Measurements from ENCODE around the gene NTM.

NTM gene

GRCh38 chr11:131932584-131933325, 562.3 kb downstream of the NTM start:
- DNase-seq, result no peak

- no peak for DNase-seq
Measured at GRCh38 chr11:131934006-131934405, 563.6 kb downstream of the NTM start.

GRCh38 chr11:131938351-131938751, 567.9 kb downstream of the NTM start:
- DNase-seq, result no peak

GRCh38 chr11:131940126-131940525, 569.7 kb downstream of the NTM start:
- no peak for DNase-seq

- DNase-seq, result no peak
Measured at GRCh38 chr11:131942878-131943277, 572.5 kb downstream of the NTM start.

- no peak for DNase-seq
Measured at GRCh38 chr11:131943295-131943694, 572.9 kb downstream of the NTM start.

GRCh38 chr11:131944736-131945135, 574.3 kb downstream of the NTM start:
- peak; percentile 87 for DNase-seq

- no peak for DNase-seq
Measured at GRCh38 chr11:131945706-131946105, 575.3 kb downstream of the NTM start.

- no peak for DNase-seq
Measured at GRCh38 chr11:131947511-131947910, 577.1 kb downstream of the NTM start.

- DNase-seq, result no peak
Measured at GRCh38 chr11:131951121-131951520, 580.7 kb downstream of the NTM start.

GRCh38 chr11:131954146-131954545, 583.7 kb downstream of the NTM start:
- no peak for DNase-seq

- DNase-seq, result no peak
Measured at GRCh38 chr11:131955904-131956303, 585.5 kb downstream of the NTM start.

GRCh38 chr11:131957201-131957600, 586.8 kb downstream of the NTM start:
- no peak for DNase-seq

- no peak for DNase-seq
Measured at GRCh38 chr11:131957875-131958274, 587.5 kb downstream of the NTM start.

GRCh38 chr11:131962818-131963217, 592.4 kb downstream of the NTM start:
- no peak for DNase-seq

- peak; percentile 56 for DNase-seq
Measured at GRCh38 chr11:131964698-131965483, 594.5 kb downstream of the NTM start.

- no peak for DNase-seq
Measured at GRCh38 chr11:131965504-131965903, 595.1 kb downstream of the NTM start.

GRCh38 chr11:131966667-131967066, 596.3 kb downstream of the NTM start:
- no peak for DNase-seq

- no peak for DNase-seq
Measured at GRCh38 chr11:131969261-131969660, 598.8 kb downstream of the NTM start.

- DNase-seq, result no peak
Measured at GRCh38 chr11:131973061-131973460, 602.6 kb downstream of the NTM start.

- no peak for DNase-seq
Measured at GRCh38 chr11:131975619-131976018, 605.2 kb downstream of the NTM start.

- no peak for DNase-seq
Measured at GRCh38 chr11:131976021-131976420, 605.6 kb downstream of the NTM start.

- DNase-seq, result peak; percentile 72
Measured at GRCh38 chr11:131977231-131977630, 606.8 kb downstream of the NTM start.

GRCh38 chr11:131977854-131978253, 607.4 kb downstream of the NTM start:
- DNase-seq, result peak; percentile 87
